B cell (primary cell): ENCODE results near the gene CREB5.

Experiments used
- CTCF ChIP-seq: fragments of 200-600 bp; IDR thresholded peaks from one replicate; pipeline ENCODE4 v1.8.0; 2022; ENCODE audit warnings: antibody characterized with exemption, mild to moderate bottlenecking
- EZH2 ChIP-seq: IDR thresholded peaks from 2 replicates; pipeline ENCODE4 v1.6.1; 2012; ENCODE audit warnings: borderline replicate concordance, low read depth, mild to moderate bottlenecking, moderate library complexity, low read length; ENCODE audit not compliant: insufficient read depth, poor library complexity, severe bottlenecking

DNA sequence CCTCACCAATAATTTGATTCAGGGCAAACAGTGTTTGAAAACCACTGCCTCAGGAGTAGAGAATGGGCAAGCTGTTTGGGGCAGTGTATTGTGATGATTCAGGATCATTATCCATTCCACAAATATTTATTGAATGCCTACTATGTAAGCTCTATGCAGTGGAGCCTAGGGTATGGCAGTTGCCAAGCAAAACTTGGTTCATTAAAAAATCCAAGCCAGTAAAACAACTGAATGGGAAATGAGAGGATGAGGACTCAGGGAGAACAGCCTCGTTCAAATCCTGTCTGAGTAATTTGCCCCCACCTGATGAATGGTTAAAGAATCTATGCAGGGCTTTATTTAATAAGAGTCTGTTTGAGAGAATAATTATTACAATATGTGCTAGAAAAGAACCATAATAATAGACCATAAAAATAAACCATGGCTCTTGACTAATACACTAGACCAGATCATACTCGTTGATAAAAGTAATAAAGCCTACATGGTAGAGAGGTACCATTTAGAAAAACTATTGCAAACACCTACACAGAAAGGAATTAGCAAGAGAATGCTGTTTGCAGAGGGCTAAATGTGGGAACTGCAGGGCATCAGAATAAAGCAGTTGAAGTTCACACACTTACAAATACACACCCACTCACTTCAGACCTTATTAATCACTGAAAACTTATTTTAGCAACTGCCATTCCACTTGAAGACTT, 71.7 kb downstream of the CREB5 start:
- TF ChIP-seq CTCF (no peak), EZH2 (no peak)
